MM.1S (cell line): ENCODE results near the gene ARSG.
"Not testable (repeated sequence)": the region's sequence is repeated elsewhere in the genome, so short reads cannot be mapped to it uniquely, and the experiment has no call there.

ENCODE experiments used
- DNase-seq: peaks from one replicate; pipeline ENCODE4 v3.0.0-alpha.2; 2015
- H2AFZ ChIP-seq: fragments of 300-600 bp; sonication (generic); 2 replicates; pipeline ENCODE4 v1.6.0; 2016; ENCODE audit warnings: antibody characterized with exemption, low read length
- H3F3A ChIP-seq: fragments of 300-600 bp; sonication (generic); 2 replicates; pipeline ENCODE4 v1.6.1; 2016; ENCODE audit warnings: mild to moderate bottlenecking, antibody characterized with exemption, low read length, moderate library complexity, mixed read lengths; ENCODE audit not compliant: insufficient read depth
- H3K27ac ChIP-seq: fragments of 300-600 bp; sonication (generic); 2 replicates; pipeline ENCODE4 v1.5.1; 2016; ENCODE audit warnings: mild to moderate bottlenecking, low read length
- H3K27me3 ChIP-seq: fragments of 300-600 bp; sonication (generic); replicated peaks from 2 replicates; pipeline ENCODE4 v1.6.0; 2016; ENCODE audit warnings: low read length; ENCODE audit not compliant: insufficient read depth
- H3K36me3 ChIP-seq: fragments of 300-600 bp; sonication (generic); replicated peaks from 2 replicates; pipeline ENCODE4 v1.6.1; 2016; ENCODE audit warnings: mild to moderate bottlenecking, low read length, mixed read lengths; ENCODE audit not compliant: insufficient read depth
- H3K4me1 ChIP-seq: fragments of 300-600 bp; sonication (generic); 2 replicates; pipeline ENCODE4 v1.6.1; 2016; ENCODE audit warnings: low read length, mixed read lengths
- H3K4me2 ChIP-seq: fragments of 300-600 bp; sonication (generic); 2 replicates; pipeline ENCODE4 v1.6.0; 2016; ENCODE audit warnings: low read depth, low read length
- H3K4me3 ChIP-seq: fragments of 300-600 bp; sonication (generic); 2 replicates; pipeline ENCODE4 v1.5.1; 2016; ENCODE audit warnings: low read length, mixed read lengths
- H3K79me2 ChIP-seq: fragments of 300-600 bp; sonication (generic); 2 replicates; pipeline ENCODE4 v1.6.1; 2016; ENCODE audit warnings: mixed run types, low read length, mixed read lengths
- H3K9ac ChIP-seq: fragments of 300-600 bp; sonication (generic); 2 replicates; pipeline ENCODE4 v1.6.1; 2016; ENCODE audit warnings: low read length, mixed read lengths
- H3K9me2 ChIP-seq: fragments of 300-600 bp; sonication (generic); replicated peaks from 2 replicates; pipeline ENCODE4 v1.6.1; 2016; ENCODE audit warnings: mild to moderate bottlenecking, low read length, mixed read lengths; ENCODE audit not compliant: insufficient read depth
- H3K9me3 ChIP-seq: fragments of 300-600 bp; sonication (generic); replicated peaks from 2 replicates; pipeline ENCODE4 v1.6.1; 2016; ENCODE audit warnings: mild to moderate bottlenecking, low read length, mixed read lengths; ENCODE audit not compliant: insufficient read depth
- H4K20me1 ChIP-seq: fragments of 300-600 bp; sonication (generic); 2 replicates; pipeline ENCODE4 v1.6.1; 2016; ENCODE audit warnings: mild to moderate bottlenecking, low read length, moderate library complexity, mixed read lengths; ENCODE audit not compliant: insufficient read depth
- EZH2 ChIP-seq: fragments of 300-600 bp; sonication (generic); optimal IDR thresholded peaks from 2 replicates; pipeline ENCODE3; 2017; ENCODE audit warnings: low read depth, mild to moderate bottlenecking, antibody characterized with exemption, low read length, mixed read lengths
- EZH2phosphoT487 ChIP-seq: fragments of 300-600 bp; sonication (generic); IDR thresholded peaks from 2 replicates; pipeline ENCODE4 v1.6.1; 2018; ENCODE audit warnings: antibody characterized with exemption, low read length
- TF ChIP-seq, protein P1 (sequence below): fragments of 300-600 bp; sonication (generic); IDR thresholded peaks from 2 replicates; pipeline ENCODE4 v1.5.1; 2016; ENCODE audit warnings: antibody characterized with exemption, low read length, mixed read lengths

ARSG gene

DNA sequence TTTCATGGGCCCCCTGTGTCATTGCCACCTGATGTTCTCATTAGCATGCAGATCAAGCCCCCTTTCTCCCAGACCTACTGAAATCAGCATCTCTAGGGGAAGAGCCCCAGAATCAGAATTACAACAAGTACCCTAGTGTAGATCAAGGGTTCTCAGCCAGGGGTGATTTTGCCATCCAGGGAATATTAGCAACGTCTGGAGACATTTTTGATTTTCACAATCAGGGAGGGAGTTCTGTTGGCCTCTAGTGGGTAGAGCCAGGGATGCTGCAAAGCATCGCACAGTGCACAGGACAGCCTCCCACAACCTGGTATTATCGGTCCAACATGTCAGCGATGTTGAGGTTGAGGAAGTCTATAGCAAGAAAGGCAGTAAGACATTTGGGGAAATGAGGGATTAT is 36.1 kb upstream of the ARSG start:
- Histone ChIP-seq H3K27ac (no peak overlapping the region), H3K79me2 (no peaks in the 10 kb centered on the region), H3K9me2 (no peaks in the 10 kb centered on the region), H2AFZ (no peak overlapping the region), H3F3A (peaks cover 4% of the 10 kb centered on the region; the same call in 1 of the 2 replicates), H3K9me3 (no peaks in the 10 kb centered on the region), H3K4me2 (no peak overlapping the region), H3K36me3 (no peaks in the 10 kb centered on the region), H3K27me3 (no peaks in the 10 kb centered on the region), H4K20me1 (no peaks in the 10 kb centered on the region), H3K4me1 (peaks cover 14% of the 10 kb centered on the region), H3K9ac (no peak overlapping the region), H3K4me3 (no peak overlapping the region)
- no peak for TF ChIP-seq EZH2phosphoT487
- TF ChIP-seq EZH2 = no peak
- TF ChIP-seq, protein P1, sequence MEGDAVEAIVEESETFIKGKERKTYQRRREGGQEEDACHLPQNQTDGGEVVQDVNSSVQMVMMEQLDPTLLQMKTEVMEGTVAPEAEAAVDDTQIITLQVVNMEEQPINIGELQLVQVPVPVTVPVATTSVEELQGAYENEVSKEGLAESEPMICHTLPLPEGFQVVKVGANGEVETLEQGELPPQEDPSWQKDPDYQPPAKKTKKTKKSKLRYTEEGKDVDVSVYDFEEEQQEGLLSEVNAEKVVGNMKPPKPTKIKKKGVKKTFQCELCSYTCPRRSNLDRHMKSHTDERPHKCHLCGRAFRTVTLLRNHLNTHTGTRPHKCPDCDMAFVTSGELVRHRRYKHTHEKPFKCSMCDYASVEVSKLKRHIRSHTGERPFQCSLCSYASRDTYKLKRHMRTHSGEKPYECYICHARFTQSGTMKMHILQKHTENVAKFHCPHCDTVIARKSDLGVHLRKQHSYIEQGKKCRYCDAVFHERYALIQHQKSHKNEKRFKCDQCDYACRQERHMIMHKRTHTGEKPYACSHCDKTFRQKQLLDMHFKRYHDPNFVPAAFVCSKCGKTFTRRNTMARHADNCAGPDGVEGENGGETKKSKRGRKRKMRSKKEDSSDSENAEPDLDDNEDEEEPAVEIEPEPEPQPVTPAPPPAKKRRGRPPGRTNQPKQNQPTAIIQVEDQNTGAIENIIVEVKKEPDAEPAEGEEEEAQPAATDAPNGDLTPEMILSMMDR = no peak
- DNase-seq = no peak

DNA sequence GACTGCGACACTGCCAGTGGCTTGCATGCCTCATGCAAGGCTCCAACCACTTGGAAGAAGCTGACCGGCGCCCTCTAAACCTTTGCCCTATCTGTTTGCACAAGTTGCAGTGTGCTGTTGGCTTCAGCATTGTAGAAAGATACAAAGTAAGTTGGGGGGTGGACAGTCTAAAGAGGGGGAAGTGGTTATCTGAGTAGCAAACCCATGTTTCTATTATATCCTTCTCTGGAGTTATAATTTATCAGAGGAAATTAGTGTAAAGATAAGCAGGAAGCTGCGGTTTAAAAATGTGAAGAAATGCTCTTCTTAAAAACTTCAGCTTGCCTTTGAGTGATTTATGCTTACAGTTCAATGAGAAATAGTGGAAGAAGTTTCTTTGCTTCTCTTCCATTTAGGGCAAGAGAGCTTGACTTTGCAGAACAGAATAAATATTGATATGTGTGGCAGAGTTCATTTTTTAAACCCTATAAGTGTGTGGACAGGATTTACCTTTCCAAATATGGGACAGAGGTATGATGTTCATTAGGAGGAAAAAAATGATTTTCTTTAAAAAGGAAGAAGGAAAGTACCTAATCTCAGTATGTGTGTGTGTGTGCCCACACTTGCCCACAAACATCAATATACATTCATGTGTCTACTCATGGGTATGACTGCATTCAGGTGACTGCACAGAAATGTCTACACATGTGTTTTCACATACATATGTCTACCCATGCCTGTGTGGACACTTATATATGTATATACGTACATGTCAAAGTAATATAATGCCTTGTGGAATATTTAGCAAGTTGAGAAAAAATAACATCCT is 35.4 kb upstream of the ARSG start:
- no peak overlapping the region for H2AFZ ChIP-seq
- no peaks in the 10 kb centered on the region for H3K9me3 ChIP-seq
- TF ChIP-seq EZH2 = no peak
- TF ChIP-seq EZH2phosphoT487 = no peak
- TF ChIP-seq, protein P1 = no peak
- H3K9ac ChIP-seq = no peak overlapping the region
- no peaks in the 10 kb centered on the region for H3K79me2 ChIP-seq
- no peaks in the 10 kb centered on the region for H3K9me2 ChIP-seq
- no peak for DNase-seq
- H3K27me3 ChIP-seq = no peaks in the 10 kb centered on the region
- no peak overlapping the region for H3K4me2 ChIP-seq
- no peaks in the 10 kb centered on the region for H4K20me1 ChIP-seq
- H3K36me3 ChIP-seq = no peaks in the 10 kb centered on the region
- H3K27ac ChIP-seq = no peak overlapping the region
- peaks cover 15% of the 10 kb centered on the region for H3K4me1 ChIP-seq
- H3F3A ChIP-seq = peaks cover 4% of the 10 kb centered on the region; the same call in 1 of the 2 replicates
- no peak overlapping the region for H3K4me3 ChIP-seq

DNA sequence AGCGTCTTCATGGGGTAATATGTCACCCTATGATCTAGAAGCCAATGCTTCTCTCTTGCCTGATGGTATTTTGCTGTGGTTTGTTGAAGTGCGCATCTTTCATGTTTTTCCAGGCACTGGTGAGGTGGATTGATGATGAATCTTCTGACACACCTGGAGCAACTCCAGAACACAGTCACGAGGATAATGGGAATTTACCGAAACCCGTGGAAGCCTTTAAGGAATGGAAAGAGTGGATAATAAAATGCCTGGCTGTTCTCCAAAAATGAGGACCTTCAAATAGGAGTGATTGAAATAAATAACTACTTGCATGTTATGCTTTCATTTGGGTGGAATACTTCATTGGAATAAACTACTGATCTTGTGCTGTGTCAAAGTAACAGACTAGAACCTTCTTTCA is 34.6 kb upstream of the ARSG start:
- not testable (repeated sequence) for H4K20me1 ChIP-seq, H3K9ac ChIP-seq, H3K79me2 ChIP-seq, H2AFZ ChIP-seq, H3K4me3 ChIP-seq, H3K27ac ChIP-seq, DNase-seq, H3K4me2 ChIP-seq, H3K9me3 ChIP-seq, H3F3A ChIP-seq, H3K36me3 ChIP-seq, H3K27me3 ChIP-seq, H3K9me2 ChIP-seq
- H3K4me1 ChIP-seq = peaks cover 15% of the 10 kb centered on the region

DNA sequence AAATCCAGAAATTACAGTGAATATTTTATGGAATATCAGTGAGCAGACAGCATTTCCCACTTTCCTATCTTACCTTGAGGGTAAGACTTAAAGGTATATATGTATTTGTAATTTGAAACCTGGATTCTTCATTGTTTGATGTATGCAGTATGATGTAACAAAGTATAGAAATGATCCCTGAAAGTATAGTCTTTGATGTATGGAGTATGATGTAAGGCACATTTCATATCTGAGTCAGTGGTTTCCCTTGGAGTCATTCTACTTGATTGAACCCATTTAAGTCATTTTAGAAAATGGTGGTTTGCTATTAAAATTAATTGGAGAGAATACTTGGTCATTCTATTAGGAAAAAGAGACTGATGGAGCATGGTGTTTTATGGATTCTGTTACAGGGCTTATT is 33.4 kb upstream of the ARSG start:
- Histone ChIP-seq H4K20me1 (no peaks in the 10 kb centered on the region), H3K4me2 (no peak overlapping the region), H3K36me3 (no peaks in the 10 kb centered on the region), H2AFZ (no peak overlapping the region), H3K4me1 (peaks cover 15% of the 10 kb centered on the region), H3K4me3 (no peak overlapping the region), H3K9me3 (no peaks in the 10 kb centered on the region), H3K27ac (peak overlapping the region; percentile 80; the same call in 1 of the 2 replicates), H3K79me2 (no peaks in the 10 kb centered on the region), H3K9me2 (no peaks in the 10 kb centered on the region), H3K9ac (no peak overlapping the region), H3K27me3 (no peaks in the 10 kb centered on the region), H3F3A (peaks cover 4% of the 10 kb centered on the region; the same call in 1 of the 2 replicates)
- TF ChIP-seq EZH2 = no peak
- TF ChIP-seq EZH2phosphoT487 = no peak
- TF ChIP-seq, protein P1 = no peak
- DNase-seq = no peak

DNA sequence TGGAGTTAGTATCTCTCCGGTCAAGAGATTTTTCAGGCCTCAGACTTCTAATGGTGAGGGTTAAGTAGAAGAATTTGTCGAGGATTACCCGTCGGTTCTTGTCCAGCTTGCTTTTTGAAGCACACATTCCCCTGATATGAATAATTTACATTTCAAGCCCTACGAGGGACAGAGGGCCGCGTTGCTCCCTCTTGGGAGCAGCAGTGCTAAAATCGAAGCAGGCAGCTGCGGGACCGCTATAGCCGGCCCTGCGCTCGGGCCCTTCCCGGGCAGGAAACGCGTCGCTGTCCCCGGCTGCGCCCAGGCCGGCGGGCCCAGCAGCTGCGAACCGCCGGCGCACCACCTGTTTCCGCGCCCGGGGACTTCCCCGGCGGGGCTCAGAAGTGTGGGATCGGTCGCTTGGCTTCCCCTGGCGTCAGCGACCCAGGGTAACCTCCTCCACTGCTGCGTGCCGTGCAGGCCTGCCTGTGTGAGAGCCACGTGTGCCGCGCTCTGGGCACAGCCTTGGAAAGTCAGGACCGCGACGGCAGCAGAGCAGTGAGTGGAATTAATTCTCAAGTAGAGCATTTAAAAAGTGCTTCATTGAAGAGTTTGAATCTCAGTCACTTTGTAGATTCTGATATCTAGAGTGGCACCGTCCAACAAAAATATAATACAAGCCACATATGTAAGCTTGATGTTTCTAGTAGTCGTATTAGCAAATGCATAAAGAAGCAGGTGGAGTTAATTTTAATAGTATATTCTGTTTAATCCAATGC is 32.2 kb upstream of the ARSG start:
- not testable (repeated sequence) for H4K20me1 ChIP-seq, H3K9me2 ChIP-seq, H3K79me2 ChIP-seq, H3K9me3 ChIP-seq, H3K36me3 ChIP-seq, H3K27me3 ChIP-seq
- Histone ChIP-seq H3K27ac (peak overlapping the region; percentile 80), H2AFZ (peak overlapping the region; percentile 45; the same call in 1 of the 2 replicates), H3F3A (peaks cover 10% of the 10 kb centered on the region; the same call in 1 of the 2 replicates), H3K9ac (peak overlapping the region; percentile 73), H3K4me3 (peak overlapping the region; percentile 34; the same call in 1 of the 2 replicates), H3K4me1 (peaks cover 18% of the 10 kb centered on the region), H3K4me2 (peak overlapping the region; percentile 68)
- DNase-seq = peak; percentile 80
